CD14-positive monocyte (primary cell): Measurements from ENCODE around the gene RECK. TPM values are rescaled to one million over a fixed set of nuclear protein-coding genes. Genes with fewer than 3 reads are reported as not detected.
"Not testable (repeated sequence)": the region's sequence is repeated elsewhere in the genome, so short reads cannot be mapped to it uniquely, and the experiment has no call there.

Source experiments
- DNase-seq, 3 donors: peaks; one replicate each; pipeline ENCODE4 v3.0.0-alpha.2; 2011 to 2022
- H2AFZ ChIP-seq: 2 replicates; pipeline ENCODE4 v1.6.0; 2012; ENCODE audit warnings: mild to moderate bottlenecking, low read depth, low read length, inconsistent platforms; ENCODE audit not compliant: insufficient read depth, poor library complexity, severe bottlenecking
- H3K27ac ChIP-seq, 2 donors: 1 replicate in 1 of 2; 2 replicates in 1 of 2; pipeline ENCODE4 v1.5.1; 2012 to 2013; ENCODE audit warnings: low read length in 2 of 2, control low read depth in 1 of 2, inconsistent platforms in 1 of 2, low read depth in 1 of 2, mild to moderate bottlenecking in 1 of 2
- H3K27me3 ChIP-seq, 2 donors: one replicate each; pipeline versions ENCODE4 v1.6.0 to v1.6.1; 2011 to 2013; ENCODE audit warnings: low read length in 2 of 2; ENCODE audit not compliant: control insufficient read depth in 2 of 2, insufficient read depth in 2 of 2
- H3K36me3 ChIP-seq, 2 donors: replicated peaks in 1 of 2; 1 replicate in 1 of 2; 2 replicates in 1 of 2; pipeline versions ENCODE4 v1.5.1 to v1.6.1; 2012 to 2013; ENCODE audit warnings: low read length in 2 of 2, control low read depth in 1 of 2, inconsistent platforms in 1 of 2, mild to moderate bottlenecking in 1 of 2; ENCODE audit not compliant: insufficient read depth in 2 of 2, control insufficient read depth in 1 of 2
- H3K4me1 ChIP-seq, 2 donors: 1 replicate in 1 of 2; 2 replicates in 1 of 2; pipeline versions ENCODE4 v1.5.1 to v1.6.1; 2012 to 2013; ENCODE audit warnings: low read length in 2 of 2, control low read depth in 1 of 2, inconsistent platforms in 1 of 2, mild to moderate bottlenecking in 1 of 2, moderate library complexity in 1 of 2; ENCODE audit not compliant: insufficient read depth in 2 of 2, control insufficient read depth in 1 of 2
- H3K4me2 ChIP-seq: replicated peaks from 2 replicates; pipeline ENCODE3; 2012; ENCODE audit warnings: low read length, moderate library complexity, mild to moderate bottlenecking; ENCODE audit not compliant: poor library complexity, severe bottlenecking; ENCODE audit errors: extremely low read depth
- H3K4me3 ChIP-seq, 3 experiments: fragments of 200-600 bp in 1 of 3; sonication (generic) in 1 of 3; replicated peaks in 1 of 3; 1 replicate in 2 of 3; 2 replicates in 1 of 3; pipeline ENCODE4 v1.5.1; 2011 to 2013; ENCODE audit warnings: low read length in 3 of 3, mild to moderate bottlenecking in 3 of 3, control low read depth in 2 of 3, low read depth in 2 of 3, inconsistent platforms in 1 of 3, moderate library complexity in 1 of 3
- H3K79me2 ChIP-seq: 2 replicates; pipeline ENCODE4 v1.6.0; 2012; ENCODE audit warnings: mild to moderate bottlenecking, control low read depth, inconsistent platforms, low read length, moderate library complexity; ENCODE audit not compliant: insufficient read depth
- H3K9ac ChIP-seq: 2 replicates; pipeline ENCODE4 v1.6.0; 2017; ENCODE audit warnings: low read length, mild to moderate bottlenecking; ENCODE audit not compliant: insufficient read depth, poor library complexity, severe bottlenecking
- H3K9me3 ChIP-seq, 2 donors: replicated peaks in 1 of 2; 1 replicate in 1 of 2; 2 replicates in 1 of 2; pipeline versions ENCODE4 v1.5.1 to v1.6.1; 2012 to 2013; ENCODE audit warnings: low read length in 2 of 2, control low read depth in 1 of 2; ENCODE audit not compliant: control insufficient read depth in 1 of 2, insufficient read depth in 1 of 2
- H4K20me1 ChIP-seq: 2 replicates; pipeline ENCODE4 v1.6.0; 2012; ENCODE audit warnings: mild to moderate bottlenecking, low read length, control low read depth, moderate library complexity; ENCODE audit not compliant: insufficient read depth
- H3K27ac Mint-ChIP-seq, 7 donors: one replicate each; pipeline ENCODE4 v1.8.0; 2020; ENCODE audit warnings: mild to moderate bottlenecking in 7 of 7, mixed read lengths in 7 of 7, moderate library complexity in 6 of 7, inconsistent platforms in 2 of 7
- H3K27me3 Mint-ChIP-seq, 3 donors: one replicate each; pipeline ENCODE4 v1.8.0; 2021 to 2022; ENCODE audit warnings: low read depth in 3 of 3, mild to moderate bottlenecking in 3 of 3, mixed read lengths in 3 of 3, moderate library complexity in 3 of 3, inconsistent platforms in 1 of 3
- H3K36me3 Mint-ChIP-seq, 2 donors: one replicate each; pipeline ENCODE4 v1.8.0; 2020; ENCODE audit warnings: mixed read lengths in 2 of 2, inconsistent platforms in 1 of 2, mild to moderate bottlenecking in 1 of 2
- H3K4me1 Mint-ChIP-seq: one replicate; pipeline ENCODE4 v1.8.0; 2020; ENCODE audit warnings: mild to moderate bottlenecking, mixed read lengths
- H3K4me3 Mint-ChIP-seq, 2 donors: one replicate each; pipeline ENCODE4 v1.8.0; 2020; ENCODE audit warnings: mild to moderate bottlenecking in 2 of 2, mixed read lengths in 2 of 2, moderate library complexity in 1 of 2
- H3K9me3 Mint-ChIP-seq, 7 donors: one replicate each; pipeline ENCODE4 v1.8.0; 2020 to 2022; ENCODE audit warnings: mixed read lengths in 7 of 7, mild to moderate bottlenecking in 6 of 7, moderate library complexity in 6 of 7, inconsistent platforms in 2 of 7
- whole genome bisulfite sequencing: methylation state at CpG from one replicate; pipeline ENCODE4 v1.1.5; 2013; ENCODE audit warnings: missing lambda C conversion rate; ENCODE audit not compliant: insufficient coverage; 5-methylcytosine and 5-hydroxymethylcytosine counted together
- intact Hi-C, 2 donors: fragments of 100-400 bp; cut with micrococcal nuclease; formaldehyde crosslinking; loops; one replicate each; pipeline versions ENCODE4 v1.15.0 to v1.15.1; 2023
- polyA plus RNA-seq, 3 donors: library from polyadenylated mRNA; depleted of rRNA in 1 of 3; unstranded in 2 of 3; stranded (reverse) in 1 of 3; fragments of 300-500 nt in 2 of 3; fragments of >200 nt in 1 of 3; fragmentation: Illumina TruSeq in 2 of 3; gene quantifications; 1 replicate in 2 of 3; 2 replicates in 1 of 3; pipeline ENCODE4 v1.2.3, GENCODE V29; 2012 to 2021
- TF ChIP-seq, protein P1 (sequence below): fragments of 200-600 bp; IDR thresholded peaks from one replicate; pipeline ENCODE4 v1.8.0; 2022; ENCODE audit warnings: antibody characterized with exemption, mild to moderate bottlenecking

Gene RECK
- polyA plus RNA-seq, 3 donors: 5.0 to 5.2 (median 5.1) TPM

DNA sequence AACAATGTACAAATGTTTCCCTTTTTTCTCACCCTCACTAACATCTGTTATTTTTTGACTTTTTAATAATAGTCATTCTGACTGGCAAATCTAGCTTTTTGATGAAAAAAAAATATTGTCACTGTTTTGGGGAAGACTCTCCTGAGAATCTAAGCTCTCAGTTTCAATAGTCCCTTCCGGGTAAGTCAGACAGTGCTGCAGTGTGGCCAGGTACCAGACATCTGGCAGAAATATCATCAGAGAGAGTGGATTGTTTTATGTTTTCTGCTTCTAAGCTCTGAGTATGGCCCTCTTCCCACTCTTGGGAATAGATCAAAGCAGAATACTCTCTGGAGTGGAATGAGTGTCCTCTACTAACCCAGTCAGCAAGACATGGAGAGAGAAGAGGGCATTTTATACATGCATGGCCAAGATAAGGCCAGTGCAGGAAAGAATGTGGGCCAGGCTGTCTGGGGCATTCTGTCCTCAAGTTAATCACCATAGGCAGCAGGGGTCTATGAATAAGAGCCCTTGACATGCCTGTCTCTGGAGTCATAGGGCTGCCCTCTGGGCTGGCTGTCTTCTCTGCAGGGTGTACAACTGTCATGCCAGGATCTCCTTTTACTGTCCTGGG is 40.2 kb upstream of the RECK start:
- H3K79me2 ChIP-seq: no peaks in the 10 kb centered on the region
- H3K36me3 ChIP-seq: no peaks in the 10 kb centered on the region
- H4K20me1 ChIP-seq: no peaks in the 10 kb centered on the region
- no peak overlapping the region for H3K4me3 ChIP-seq
- Mint-ChIP-seq H3K9me3 (peaks cover 5 to 20% (median 15%) of the 10 kb centered on the region in 7 donors), H3K36me3 (no peaks in the 10 kb centered on the region), H3K4me3 (no peak overlapping the region), H3K27me3 (peaks cover 3 to 11% (median 5%) of the 10 kb centered on the region in 3 donors), H3K27ac (no peak overlapping the region), H3K4me1 (peaks cover under 1% of the 10 kb centered on the region)
- intact Hi-C loops: no loop called here
- H3K27me3 ChIP-seq: peaks cover 0 to 3% of the 10 kb centered on the region in 2 donors
- no peaks in the 10 kb centered on the region for H3K4me1 ChIP-seq
- H2AFZ ChIP-seq: no peak overlapping the region
- no peak overlapping the region for H3K27ac ChIP-seq
- TF ChIP-seq, protein P1, sequence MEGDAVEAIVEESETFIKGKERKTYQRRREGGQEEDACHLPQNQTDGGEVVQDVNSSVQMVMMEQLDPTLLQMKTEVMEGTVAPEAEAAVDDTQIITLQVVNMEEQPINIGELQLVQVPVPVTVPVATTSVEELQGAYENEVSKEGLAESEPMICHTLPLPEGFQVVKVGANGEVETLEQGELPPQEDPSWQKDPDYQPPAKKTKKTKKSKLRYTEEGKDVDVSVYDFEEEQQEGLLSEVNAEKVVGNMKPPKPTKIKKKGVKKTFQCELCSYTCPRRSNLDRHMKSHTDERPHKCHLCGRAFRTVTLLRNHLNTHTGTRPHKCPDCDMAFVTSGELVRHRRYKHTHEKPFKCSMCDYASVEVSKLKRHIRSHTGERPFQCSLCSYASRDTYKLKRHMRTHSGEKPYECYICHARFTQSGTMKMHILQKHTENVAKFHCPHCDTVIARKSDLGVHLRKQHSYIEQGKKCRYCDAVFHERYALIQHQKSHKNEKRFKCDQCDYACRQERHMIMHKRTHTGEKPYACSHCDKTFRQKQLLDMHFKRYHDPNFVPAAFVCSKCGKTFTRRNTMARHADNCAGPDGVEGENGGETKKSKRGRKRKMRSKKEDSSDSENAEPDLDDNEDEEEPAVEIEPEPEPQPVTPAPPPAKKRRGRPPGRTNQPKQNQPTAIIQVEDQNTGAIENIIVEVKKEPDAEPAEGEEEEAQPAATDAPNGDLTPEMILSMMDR: no peak
- H3K9me3 ChIP-seq: peaks cover 4 to 10% of the 10 kb centered on the region in 2 donors
- no peak overlapping the region for H3K9ac ChIP-seq
- DNase-seq: no peak
- no CpG with 5 or more reads among the region's 1 CpG for WGBS
- H3K4me2 ChIP-seq: no peak overlapping the region

DNA sequence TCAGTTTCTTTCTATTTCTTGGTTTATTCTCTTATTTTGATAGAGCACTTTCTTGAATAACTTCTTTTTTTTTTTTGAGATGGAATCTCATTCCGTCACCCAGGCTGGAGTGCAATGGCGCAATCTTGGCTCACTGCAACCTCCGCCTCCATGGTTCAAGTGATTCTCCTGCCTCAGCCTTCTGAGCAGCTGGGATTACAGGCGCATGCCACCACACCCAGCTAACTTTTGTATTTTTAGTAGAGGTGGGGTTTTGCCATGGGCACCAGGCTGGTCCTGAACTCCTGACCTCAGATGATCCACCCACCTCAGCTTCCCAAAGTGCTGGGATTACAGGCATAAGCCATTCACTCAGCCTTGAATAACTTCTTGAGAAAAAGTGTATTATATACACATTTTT is 39.7 kb upstream of the RECK start:
- H3K27me3 Mint-ChIP-seq, intact Hi-C loops, H3K27ac Mint-ChIP-seq: not testable (repeated sequence)

More for the DNA sequence above, 39.7 kb upstream of the RECK start:
- peaks cover 5 to 20% (median 15%) of the 10 kb centered on the region in 7 donors for H3K9me3 Mint-ChIP-seq
- H3K4me2 ChIP-seq, H2AFZ ChIP-seq, H3K36me3 Mint-ChIP-seq, H3K4me1 Mint-ChIP-seq, H3K4me1 ChIP-seq, DNase-seq, H4K20me1 ChIP-seq, H3K9me3 ChIP-seq, H3K79me2 ChIP-seq, H3K36me3 ChIP-seq, H3K4me3 ChIP-seq, H3K27ac ChIP-seq, H3K9ac ChIP-seq, H3K4me3 Mint-ChIP-seq, H3K27me3 ChIP-seq: not testable (repeated sequence)
- no CpG with 5 or more reads among the region's 4 CpGs for WGBS
